Activated CD4-positive, alpha-beta T cell treated with anti-CD3 and anti-CD28 coated beads, Interleukin-2, Interleukin-6, amounts not matched to agents 100 ng/mL and 50 ng/mL, durations not matched to agents 16 hours and 8 hours (primary cell): Measurements from ENCODE around the gene CRYGA.
A peak's percentile ranks its signal among the peaks of the same experiment; 100 is the strongest.

Experiments
- DNase-seq: peaks from one replicate; pipeline ENCODE4 v3.0.0-alpha.2; 2020

CRYGA gene

GRCh38 chr2:208163489-208163888 is at the start of gene CRYGA:
CRYGA (minus strand) TSS chr2:208163589; CDS start chr2:208163556, 33 bp downstream.
- DNase-seq = no peak

GRCh38 chr2:208210688-208211451 is 47.5 kb upstream of the CRYGA start:
- DNase-seq = no peak

GRCh38 chr2:208208335-208209085 is 45.1 kb upstream of the CRYGA start:
- no peak for DNase-seq

GRCh38 chr2:208207769-208208168 is 44.4 kb upstream of the CRYGA start:
- DNase-seq = no peak

GRCh38 chr2:208204166-208204565 is 40.8 kb upstream of the CRYGA start:
- DNase-seq = no peak

- DNase-seq = no peak
Measured at GRCh38 chr2:208195531-208195930, 32.1 kb upstream of the CRYGA start.

GRCh38 chr2:208192611-208193236 is 29.3 kb upstream of the CRYGA start:
- DNase-seq = no peak

GRCh38 chr2:208189810-208190503 is 26.6 kb upstream of the CRYGA start, which contains the start of gene C2orf80:
C2orf80 (minus strand) TSS chr2:208190030; CDS start chr2:208186986, 3,044 bp downstream.
- no peak for DNase-seq

GRCh38 chr2:208189069-208189809 is 25.9 kb upstream of the CRYGA start:
- DNase-seq = no peak

GRCh38 chr2:208186893-208187292 is 23.5 kb upstream of the CRYGA start:
- DNase-seq = no peak

- DNase-seq = no peak
Measured at GRCh38 chr2:208186465-208186864, 23.1 kb upstream of the CRYGA start.

GRCh38 chr2:208183972-208184705 is 20.8 kb upstream of the CRYGA start:
- DNase-seq = no peak

GRCh38 chr2:208183526-208183925 is 20.1 kb upstream of the CRYGA start:
- DNase-seq = no peak

- no peak for DNase-seq
Measured at GRCh38 chr2:208182835-208183234, 19.4 kb upstream of the CRYGA start.

GRCh38 chr2:208179028-208179609 is 15.7 kb upstream of the CRYGA start:
- no peak for DNase-seq

GRCh38 chr2:208175840-208176153 is 12.4 kb upstream of the CRYGA start:
- no peak for DNase-seq

- DNase-seq = peak; percentile 75
Measured at GRCh38 chr2:208175069-208175839, 11.9 kb upstream of the CRYGA start.

- no peak for DNase-seq
Measured at GRCh38 chr2:208174144-208174543, 10.8 kb upstream of the CRYGA start.

- DNase-seq = no peak
Measured at GRCh38 chr2:208172125-208172524, 8.7 kb upstream of the CRYGA start.

GRCh38 chr2:208164951-208165755 is 1.8 kb upstream of the CRYGA start:
- no peak for DNase-seq
